Measurements from ENCODE around the gene R3HDM1.

DNA sequence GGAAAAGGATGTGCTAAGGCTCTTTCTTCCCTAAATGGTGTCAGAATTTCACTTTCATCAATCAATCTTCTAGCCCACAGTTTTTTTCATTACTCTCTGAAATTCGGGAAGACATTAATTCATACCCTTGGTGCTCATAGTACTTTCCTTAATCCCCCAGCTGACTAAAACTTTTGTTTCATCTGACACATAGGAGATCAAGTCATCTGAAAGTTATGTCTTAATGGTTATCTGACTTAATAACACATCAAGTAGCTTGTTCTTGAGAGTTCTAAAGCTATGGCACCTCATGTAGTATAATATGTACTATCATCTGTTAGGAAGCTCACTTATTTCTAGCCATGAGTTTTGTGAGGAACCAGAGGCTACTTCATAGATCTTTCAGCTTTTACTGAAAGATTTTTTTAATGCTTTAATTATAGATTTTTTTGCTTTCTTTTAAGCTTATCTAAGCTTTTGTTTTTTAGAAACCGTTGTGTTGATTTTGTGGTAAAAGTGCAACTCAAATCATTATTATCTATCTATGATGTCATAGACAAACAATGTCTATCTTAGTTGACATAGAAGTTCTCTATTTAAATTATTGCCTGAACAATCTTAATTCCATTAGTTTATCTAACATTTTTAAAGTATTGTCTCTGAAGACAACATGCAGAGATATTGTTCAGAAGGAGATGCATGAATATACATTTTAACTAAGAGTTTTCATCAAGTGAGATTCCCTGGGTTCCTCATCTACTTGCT is 116.7 kb downstream of the R3HDM1 start:
- TF ChIP-seq, protein P1, sequence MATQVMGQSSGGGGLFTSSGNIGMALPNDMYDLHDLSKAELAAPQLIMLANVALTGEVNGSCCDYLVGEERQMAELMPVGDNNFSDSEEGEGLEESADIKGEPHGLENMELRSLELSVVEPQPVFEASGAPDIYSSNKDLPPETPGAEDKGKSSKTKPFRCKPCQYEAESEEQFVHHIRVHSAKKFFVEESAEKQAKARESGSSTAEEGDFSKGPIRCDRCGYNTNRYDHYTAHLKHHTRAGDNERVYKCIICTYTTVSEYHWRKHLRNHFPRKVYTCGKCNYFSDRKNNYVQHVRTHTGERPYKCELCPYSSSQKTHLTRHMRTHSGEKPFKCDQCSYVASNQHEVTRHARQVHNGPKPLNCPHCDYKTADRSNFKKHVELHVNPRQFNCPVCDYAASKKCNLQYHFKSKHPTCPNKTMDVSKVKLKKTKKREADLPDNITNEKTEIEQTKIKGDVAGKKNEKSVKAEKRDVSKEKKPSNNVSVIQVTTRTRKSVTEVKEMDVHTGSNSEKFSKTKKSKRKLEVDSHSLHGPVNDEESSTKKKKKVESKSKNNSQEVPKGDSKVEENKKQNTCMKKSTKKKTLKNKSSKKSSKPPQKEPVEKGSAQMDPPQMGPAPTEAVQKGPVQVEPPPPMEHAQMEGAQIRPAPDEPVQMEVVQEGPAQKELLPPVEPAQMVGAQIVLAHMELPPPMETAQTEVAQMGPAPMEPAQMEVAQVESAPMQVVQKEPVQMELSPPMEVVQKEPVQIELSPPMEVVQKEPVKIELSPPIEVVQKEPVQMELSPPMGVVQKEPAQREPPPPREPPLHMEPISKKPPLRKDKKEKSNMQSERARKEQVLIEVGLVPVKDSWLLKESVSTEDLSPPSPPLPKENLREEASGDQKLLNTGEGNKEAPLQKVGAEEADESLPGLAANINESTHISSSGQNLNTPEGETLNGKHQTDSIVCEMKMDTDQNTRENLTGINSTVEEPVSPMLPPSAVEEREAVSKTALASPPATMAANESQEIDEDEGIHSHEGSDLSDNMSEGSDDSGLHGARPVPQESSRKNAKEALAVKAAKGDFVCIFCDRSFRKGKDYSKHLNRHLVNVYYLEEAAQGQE (IDR thresholded peaks at IDR 0.05), result no peak
- TF ChIP-seq, protein P2, sequence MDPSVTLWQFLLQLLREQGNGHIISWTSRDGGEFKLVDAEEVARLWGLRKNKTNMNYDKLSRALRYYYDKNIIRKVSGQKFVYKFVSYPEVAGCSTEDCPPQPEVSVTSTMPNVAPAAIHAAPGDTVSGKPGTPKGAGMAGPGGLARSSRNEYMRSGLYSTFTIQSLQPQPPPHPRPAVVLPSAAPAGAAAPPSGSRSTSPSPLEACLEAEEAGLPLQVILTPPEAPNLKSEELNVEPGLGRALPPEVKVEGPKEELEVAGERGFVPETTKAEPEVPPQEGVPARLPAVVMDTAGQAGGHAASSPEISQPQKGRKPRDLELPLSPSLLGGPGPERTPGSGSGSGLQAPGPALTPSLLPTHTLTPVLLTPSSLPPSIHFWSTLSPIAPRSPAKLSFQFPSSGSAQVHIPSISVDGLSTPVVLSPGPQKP (IDR thresholded peaks at IDR 0.05; ENCODE audit: low read depth, low read length), result no peak
- TF ChIP-seq POLR2A (IDR thresholded peaks at IDR 0.05; ENCODE audit: low read length) (no peak), SMC3 (IDR thresholded peaks at IDR 0.05) (no peak), GATA3 (IDR thresholded peaks at IDR 0.05; ENCODE audit: borderline replicate concordance) (no peak), ESRRA (IDR thresholded peaks at IDR 0.05; ENCODE audit: borderline replicate concordance, low read length) (no peak), MAFK (IDR thresholded peaks at IDR 0.05; ENCODE audit: partially characterized antibody) (no peak), CHD4 (IDR thresholded peaks at IDR 0.05; ENCODE audit: borderline replicate concordance) (no peak), RAD21 (conservative IDR thresholded peaks at IDR 0.05 in 1 of 2, IDR thresholded peaks at IDR 0.05 in 1 of 2) (no peak), EP300 (IDR thresholded peaks at IDR 0.05) (no peak), HEYL (CRISPR knock-in tag; IDR thresholded peaks at IDR 0.05) (no peak), POLR2AphosphoS2 (conservative IDR thresholded peaks at IDR 0.05; ENCODE audit: low read length) (no peak)
- TF ChIP-seq, protein P3, sequence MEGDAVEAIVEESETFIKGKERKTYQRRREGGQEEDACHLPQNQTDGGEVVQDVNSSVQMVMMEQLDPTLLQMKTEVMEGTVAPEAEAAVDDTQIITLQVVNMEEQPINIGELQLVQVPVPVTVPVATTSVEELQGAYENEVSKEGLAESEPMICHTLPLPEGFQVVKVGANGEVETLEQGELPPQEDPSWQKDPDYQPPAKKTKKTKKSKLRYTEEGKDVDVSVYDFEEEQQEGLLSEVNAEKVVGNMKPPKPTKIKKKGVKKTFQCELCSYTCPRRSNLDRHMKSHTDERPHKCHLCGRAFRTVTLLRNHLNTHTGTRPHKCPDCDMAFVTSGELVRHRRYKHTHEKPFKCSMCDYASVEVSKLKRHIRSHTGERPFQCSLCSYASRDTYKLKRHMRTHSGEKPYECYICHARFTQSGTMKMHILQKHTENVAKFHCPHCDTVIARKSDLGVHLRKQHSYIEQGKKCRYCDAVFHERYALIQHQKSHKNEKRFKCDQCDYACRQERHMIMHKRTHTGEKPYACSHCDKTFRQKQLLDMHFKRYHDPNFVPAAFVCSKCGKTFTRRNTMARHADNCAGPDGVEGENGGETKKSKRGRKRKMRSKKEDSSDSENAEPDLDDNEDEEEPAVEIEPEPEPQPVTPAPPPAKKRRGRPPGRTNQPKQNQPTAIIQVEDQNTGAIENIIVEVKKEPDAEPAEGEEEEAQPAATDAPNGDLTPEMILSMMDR (IDR thresholded peaks at IDR 0.05), result no peak
- TF ChIP-seq, protein P4, sequence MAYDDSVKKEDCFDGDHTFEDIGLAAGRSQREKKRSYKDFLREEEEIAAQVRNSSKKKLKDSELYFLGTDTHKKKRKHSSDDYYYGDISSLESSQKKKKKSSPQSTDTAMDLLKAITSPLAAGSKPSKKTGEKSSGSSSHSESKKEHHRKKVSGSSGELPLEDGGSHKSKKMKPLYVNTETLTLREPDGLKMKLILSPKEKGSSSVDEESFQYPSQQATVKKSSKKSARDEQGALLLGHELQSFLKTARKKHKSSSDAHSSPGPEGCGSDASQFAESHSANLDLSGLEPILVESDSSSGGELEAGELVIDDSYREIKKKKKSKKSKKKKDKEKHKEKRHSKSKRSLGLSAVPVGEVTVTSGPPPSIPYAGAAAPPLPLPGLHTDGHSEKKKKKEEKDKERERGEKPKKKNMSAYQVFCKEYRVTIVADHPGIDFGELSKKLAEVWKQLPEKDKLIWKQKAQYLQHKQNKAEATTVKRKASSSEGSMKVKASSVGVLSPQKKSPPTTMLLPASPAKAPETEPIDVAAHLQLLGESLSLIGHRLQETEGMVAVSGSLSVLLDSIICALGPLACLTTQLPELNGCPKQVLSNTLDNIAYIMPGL (CRISPR knock-in tag; IDR thresholded peaks at IDR 0.05; ENCODE audit: borderline replicate concordance), result no peak

Data from A549 (cell line).